ENCODE results near the gene NRARP.
"Not testable (repeated sequence)": the region's sequence is repeated elsewhere in the genome, so short reads cannot be mapped to it uniquely, and the experiment has no call there.

NRARP gene

DNA sequence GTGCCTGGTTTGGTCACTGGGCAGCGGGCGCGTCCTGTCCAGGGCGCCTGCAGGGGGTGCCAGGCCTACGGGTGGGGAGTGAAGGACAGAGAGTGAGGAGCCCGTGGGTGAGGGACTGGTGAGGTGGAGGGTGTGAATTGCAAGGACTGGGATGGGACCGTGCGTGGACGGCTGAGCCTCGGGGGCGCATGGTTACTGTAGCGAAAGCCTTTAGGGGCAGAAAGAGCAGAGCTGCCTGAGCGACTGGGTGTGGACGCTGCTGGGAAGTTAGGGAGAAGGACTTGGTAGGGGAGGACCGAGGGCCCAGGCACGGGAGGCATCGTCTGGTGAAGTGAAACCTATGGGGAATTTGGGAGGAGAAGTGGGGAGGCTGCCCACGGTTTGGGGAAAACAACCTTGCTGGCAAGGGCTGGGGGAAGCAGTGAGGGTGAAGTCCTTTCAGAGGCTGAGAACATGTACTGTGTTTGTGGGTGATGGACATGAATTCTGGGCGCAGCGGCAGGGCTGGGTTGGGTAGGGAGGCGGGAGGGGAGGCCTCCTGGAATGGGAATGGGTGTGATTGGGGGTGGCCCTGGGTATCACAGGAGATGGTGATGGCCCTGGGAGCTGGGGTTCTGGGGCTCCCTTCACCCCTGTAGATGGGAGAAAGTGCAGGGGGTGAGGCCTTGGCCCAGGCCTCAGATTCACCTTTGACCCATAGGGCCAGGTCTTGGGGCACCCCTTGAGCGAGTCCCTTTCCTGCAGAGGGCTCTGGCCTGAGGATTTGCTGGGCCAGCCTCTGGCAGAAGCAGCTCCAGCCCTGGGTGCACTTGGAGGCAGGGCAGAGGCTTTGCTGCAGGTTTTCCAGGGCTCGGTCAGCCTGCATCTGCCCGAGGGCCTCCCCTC, 26.2 kb downstream of the NRARP start:
- no peak for DNase-seq

GRCh38 chr9:137275203-137275587, 26.9 kb downstream of the NRARP start:
- no peak for DNase-seq

DNA sequence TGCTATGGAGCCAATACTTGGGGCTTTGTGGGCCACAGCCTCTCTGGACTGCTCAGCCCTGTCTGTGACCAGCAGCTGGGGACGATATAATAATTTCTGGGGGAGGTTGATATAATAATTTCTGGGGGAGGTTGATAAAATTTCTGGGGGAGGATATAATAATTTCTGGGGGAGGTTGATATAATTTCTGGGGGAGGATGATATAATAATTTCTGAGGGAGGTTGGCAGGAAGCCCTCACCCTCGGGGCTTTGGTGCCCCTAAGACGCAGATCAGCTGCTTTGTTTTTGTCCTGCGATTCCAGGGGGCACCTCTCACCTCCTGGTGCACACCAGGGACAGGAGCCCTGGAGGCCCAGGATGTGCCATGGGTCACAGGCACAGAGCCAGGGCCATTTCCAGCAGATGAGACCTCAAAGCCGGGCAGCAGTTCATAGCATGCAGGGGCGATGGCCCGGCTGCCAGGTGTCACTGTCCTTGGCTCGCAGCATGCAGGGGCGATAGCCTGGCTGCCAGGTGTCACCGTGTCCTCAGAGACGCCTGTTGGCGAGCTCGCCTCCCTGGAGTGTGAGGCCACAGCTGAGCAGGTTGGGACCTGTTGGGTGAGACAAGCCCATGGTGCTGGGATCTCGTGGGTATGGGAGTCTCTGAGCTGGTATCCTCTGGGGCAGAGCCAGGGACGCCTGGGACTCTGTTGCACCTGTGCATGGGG, 28.3 kb downstream of the NRARP start:
- peak; percentile 78 for DNase-seq

DNA sequence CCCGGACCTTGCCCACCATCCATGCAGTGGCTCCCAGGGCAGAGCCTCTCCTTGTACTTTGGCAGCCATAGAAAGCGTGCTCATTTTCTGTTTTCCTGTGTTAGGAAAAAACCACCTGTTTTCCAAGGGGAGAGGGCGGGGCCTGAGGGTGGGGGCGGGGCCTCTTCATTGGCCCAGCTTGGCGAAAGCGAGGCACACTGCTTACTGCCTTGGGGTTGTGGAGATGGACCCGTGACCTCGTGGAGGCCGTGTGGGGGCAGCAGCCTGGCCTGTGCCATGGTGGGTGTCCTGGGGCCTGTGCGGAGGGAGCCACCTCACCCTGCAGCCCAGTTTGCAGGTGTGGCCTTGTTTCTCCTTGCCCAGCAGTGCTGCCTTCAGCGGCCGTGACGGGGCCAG, 29.0 kb downstream of the NRARP start:
- DNase-seq, result no peak

DNA sequence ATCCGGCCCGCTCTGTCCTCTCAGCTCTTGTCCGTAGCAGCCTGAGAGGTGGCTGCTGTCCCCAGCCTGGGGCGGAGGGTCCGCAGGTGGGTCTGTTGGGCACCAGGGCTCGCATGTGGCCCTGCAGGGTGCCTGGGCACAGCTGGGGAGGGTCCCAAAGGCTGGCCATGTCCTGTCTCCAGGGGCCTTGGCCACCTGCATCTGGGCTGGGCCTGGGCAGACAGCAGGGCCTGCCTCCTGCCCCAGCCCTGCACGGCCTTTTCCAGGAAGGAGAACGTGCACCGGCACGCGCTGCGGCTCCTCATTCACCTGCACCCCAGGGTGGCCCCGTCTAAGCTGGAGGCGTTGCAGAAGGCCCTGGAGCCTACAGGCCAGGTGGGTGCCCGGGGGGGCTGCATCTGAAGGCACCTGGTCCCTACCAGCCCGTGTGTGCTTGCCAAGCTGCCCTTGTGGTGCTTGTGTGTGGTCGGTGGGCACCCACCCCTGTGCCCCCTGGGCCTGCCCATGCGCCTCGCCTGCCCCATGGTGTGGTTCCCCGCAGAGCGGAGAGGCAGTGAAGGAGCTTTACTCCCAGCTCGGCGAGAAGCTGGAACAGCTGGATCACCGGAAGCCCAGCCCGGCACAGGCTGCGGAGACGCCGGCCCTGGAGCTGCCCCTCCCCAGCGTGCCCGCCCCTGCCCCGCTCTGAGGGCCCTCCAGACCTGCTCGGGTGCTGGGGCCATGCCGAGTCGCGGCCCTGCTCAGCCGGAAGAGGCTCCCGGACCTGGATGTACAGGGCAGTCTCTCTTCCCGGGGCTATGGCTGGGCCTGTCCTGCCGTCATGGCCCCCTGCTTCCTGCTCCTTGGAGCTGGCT, 29.6 kb downstream of the NRARP start:
- DNase-seq, result no peak

DNA sequence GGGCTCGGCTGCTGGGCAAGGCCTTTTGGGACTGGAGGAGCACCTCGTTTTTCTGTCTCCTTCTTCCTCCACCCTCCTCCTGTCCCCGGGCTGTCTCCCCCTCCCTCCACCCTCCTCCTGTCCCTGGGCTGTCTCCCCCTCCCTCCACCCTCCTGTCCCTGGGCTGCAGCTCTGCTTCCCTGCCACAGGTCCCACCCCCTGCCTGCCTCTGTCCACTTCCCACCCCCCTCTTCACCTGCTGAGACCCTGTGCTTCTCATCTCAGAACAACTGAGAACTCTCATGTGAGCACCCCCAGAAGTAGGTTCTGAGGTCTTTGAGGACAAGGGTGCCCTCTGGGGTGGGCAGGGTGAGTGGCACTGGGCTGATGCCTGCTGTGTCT, 30.4 kb downstream of the NRARP start:
- no peak for DNase-seq

GRCh38 chr9:137270929-137271695, 31.0 kb downstream of the NRARP start:
- no peak for DNase-seq

DNA sequence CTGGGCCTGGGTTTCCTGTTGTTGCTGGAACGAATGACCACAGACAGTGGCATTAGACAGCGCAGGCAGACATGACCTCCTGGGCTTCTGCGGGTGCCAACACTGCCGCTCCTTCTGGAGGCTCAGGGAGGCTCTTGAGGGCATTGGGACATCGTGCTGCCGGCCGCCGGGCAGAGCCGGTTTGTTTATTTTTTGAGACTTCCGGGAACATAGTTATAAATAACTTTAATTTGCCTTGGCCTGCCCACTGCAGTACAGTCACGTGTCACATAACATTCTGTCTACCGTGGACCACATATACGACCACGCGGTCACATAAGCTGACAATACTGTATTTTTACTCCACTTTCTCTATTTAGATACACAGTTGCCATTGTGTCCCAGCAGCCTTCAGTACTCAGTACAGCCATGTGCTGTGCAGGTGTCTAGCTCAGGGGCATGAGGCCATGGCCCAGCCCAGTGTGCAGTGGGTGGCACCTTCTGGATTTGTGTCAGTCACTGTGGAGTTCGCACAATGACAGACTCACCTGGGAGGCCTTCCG, 32.8 kb downstream of the NRARP start:
- no peak for DNase-seq

DNA sequence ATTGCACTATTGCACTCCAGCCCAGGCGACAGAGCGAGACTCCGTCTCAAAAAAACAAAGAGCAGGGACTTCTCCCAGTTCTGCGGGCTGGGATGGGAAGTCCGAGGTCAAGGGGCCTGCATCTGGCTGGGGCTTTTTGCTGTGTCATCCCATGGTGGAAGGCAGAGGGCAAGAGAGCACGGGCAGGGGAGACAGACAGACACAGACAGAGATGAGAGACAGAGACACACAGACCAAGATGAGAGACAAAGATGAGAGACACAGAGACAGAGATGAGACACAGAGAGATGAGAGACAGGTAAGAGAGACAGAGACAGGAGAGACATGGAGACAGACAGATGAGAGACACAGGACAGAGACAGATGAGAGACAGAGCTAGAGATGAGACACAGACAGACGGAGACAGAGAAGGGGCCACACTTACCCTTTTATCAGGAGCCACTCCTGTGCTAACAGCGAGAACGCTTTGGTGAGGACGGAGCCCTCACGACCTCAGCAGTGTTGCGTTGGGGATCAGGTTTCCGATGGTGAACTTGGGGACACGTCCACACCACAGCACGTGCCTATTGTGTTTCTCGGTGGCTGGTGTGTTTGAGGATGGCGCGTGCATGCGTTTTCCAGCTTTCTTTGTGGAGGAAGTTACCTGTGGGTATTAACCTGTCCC, 33.4 kb downstream of the NRARP start:
- DNase-seq, result no peak

DNA sequence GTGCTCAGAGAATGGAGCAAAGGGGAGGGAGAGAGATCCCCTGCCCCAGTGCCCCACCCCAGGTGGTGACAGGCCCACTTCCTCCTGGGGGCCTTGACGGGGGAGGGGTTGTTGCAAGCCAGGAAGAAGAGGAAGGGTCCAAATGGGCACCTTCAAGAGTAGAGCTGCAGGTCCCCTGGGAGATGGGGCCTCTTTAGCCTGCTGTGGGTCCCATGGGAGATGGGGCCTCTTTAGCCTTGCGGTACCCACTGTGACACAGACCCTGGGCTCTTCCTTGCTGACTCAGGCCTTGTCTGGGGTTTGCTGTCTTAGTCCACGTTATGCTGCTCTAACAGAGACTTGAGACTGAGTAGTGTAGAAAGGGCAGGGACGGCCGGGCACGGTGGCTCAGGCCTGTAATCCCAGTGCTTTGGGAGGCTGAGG, 34.1 kb downstream of the NRARP start:
- no peak for DNase-seq

- DNase-seq, result no peak
Observed at GRCh38 chr9:137266585-137267453, 35.3 kb downstream of the NRARP start.

DNA sequence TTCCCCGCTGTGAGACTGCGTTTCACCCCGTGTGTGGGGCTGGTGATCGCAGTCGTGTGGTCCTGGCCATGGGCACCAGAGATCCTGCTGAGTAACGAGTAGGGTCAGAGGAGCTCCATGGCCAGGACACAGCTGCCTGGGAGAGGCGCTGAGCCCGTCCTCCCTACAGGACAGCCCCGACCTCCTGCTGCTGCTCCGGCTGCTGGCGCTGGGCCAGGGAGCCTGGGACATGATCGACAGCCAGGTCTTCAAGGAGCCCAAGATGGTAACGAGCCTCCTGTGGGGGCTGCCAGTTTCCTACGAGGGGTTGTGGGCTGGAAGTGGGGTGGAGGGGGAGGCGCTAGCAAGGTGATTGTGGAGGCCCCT, 35.9 kb downstream of the NRARP start:
- no peak for DNase-seq

DNA sequence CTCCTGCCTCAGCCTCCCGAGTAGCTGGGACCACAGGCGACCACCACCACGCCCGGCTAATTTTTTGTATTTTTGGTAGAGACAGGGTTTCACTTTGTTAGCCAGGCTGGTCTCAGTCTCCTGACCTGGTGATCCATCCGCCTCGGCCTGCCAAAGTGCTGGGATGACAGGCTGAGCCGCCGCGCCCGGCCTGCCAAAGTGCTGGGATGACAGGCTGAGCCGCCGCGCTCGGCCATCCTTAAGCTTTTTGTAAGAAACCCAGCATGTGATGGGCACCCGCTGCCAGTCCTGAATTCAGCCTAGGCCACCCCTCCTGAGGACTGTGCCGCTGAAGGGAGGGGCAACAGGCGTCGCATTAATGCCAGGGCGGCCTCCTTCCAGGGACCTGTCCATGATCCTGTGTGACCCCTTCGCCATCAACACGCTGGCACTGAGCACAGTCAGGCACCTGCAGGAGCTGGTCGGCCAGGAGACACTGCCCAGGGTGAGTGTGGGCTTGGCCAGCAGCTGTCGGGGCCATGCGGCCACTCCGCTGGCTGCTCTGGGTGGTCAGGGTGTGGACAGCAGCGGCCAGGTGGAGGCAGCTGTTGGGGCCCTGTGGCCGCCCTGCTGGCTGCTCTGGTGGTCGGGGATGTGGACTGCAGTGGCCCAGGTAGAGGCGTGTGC, 36.4 kb downstream of the NRARP start:
- no peak for DNase-seq

DNA sequence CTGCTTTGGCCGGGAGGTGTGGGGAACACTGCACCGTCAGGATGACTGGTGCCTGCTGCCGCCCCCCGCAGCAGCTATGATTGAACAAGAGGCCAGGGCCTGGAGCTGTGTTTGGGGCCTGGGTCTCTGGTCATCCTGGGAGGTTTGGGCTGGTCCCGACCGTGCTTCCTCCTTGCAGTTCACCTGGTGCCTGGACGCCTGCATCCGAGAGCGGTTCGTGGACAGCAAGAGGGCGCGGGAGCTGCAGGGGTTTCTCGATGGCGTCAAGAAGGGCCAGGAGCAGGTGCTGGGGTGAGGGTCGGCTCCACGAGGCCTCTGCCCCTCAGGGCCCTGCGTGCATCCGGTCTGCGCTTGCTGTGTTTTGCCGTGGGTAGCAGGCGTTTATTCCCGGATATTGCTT, 38.0 kb downstream of the NRARP start:
- no peak for DNase-seq

DNA sequence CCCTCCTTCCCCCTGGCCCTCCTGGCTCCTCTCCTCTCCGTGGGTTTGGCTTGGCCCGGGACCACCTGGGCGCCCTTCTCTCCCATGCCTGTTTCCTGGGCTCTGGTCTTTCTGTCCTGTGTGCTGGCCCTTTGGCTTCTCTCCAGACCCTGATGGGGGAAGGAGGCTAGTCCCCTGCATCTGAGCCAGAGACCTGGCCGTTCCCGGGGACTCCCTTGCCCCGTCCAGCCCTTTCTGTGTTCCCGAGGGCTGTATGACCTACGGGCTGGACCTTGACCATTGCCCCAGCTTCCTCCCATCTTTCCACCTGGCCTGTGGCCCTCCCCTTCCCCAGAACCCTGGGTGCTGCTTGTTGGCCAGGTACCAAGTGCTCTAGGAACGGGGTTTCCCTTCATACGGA, 38.6 kb downstream of the NRARP start:
- DNase-seq, result no peak

DNA sequence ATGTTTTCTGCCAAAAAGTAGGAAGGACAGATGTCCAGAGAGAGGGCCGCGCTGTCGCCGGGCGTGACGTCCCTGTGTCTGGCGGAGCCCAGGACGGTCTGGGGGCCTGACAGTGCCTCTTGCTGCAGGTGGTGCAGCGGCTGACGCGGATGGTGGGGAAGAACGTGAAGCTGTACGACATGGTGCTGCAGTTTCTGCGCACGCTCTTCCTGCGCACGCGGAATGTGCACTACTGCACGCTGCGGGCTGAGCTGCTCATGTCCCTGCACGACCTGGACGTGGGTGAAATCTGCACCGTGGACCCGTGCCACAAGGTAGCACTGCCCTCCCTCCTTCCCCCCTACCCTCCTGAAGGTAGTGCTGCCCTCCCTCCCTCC, 39.2 kb downstream of the NRARP start:
- DNase-seq, result no peak

DNA sequence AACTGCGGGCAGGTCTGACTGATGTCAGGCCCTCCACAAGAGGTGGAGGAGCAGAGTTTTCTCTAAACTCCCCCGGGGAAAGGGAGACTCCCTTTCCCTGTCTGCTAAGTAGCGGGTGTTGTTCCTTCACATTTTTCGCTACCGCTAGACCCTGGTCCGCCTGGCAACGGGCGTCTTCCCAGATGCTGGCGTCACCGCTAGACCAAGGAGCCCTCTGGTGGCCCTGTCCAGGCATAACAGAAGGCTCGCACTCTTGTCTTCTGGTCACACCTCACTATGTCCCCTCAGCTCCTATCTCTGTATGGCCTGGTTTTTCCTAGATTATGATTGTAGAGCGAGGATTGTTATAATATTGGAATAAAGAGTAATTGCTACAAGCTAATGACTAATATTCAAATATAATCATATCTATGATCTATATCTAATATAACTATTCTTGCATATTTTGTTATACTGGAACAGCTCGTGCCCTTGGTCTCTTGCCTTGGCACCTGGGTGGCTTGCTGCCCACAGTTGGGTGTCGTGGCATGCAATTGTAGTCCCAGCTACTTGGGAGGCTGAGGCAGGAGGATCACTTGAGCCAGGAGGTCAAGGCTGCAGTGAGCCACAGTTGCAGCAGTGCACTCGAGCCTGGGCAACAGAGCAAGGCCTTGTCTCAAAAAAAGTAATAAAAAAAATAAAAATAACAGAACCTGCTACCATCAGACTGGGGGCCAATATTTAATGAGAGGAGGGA, 39.7 kb downstream of the NRARP start:
- not testable (repeated sequence) for DNase-seq

- DNase-seq, result no peak
Observed at GRCh38 chr9:137256856-137257255, 45.2 kb downstream of the NRARP start.

GRCh38 chr9:137256362-137256761, 45.7 kb downstream of the NRARP start:
- no peak for DNase-seq
